Measurements from ENCODE around the gene C1QB.
A peak's percentile ranks its signal among the peaks of the same experiment; 100 is the strongest.
"Not testable (repeated sequence)": the region's sequence is repeated elsewhere in the genome, so short reads cannot be mapped to it uniquely, and the experiment has no call there.

Gene C1QB

GRCh38 chr1:22668840-22669239, 15.8 kb downstream of the C1QB start:
- not testable (repeated sequence) for DNase-seq

- DNase-seq: no peak
These were observed 17.4 kb downstream of the C1QB start for GRCh38 chr1:22670352-22670975.

- DNase-seq: no peak
These were observed 19.0 kb downstream of the C1QB start for GRCh38 chr1:22671999-22672398.

DNA sequence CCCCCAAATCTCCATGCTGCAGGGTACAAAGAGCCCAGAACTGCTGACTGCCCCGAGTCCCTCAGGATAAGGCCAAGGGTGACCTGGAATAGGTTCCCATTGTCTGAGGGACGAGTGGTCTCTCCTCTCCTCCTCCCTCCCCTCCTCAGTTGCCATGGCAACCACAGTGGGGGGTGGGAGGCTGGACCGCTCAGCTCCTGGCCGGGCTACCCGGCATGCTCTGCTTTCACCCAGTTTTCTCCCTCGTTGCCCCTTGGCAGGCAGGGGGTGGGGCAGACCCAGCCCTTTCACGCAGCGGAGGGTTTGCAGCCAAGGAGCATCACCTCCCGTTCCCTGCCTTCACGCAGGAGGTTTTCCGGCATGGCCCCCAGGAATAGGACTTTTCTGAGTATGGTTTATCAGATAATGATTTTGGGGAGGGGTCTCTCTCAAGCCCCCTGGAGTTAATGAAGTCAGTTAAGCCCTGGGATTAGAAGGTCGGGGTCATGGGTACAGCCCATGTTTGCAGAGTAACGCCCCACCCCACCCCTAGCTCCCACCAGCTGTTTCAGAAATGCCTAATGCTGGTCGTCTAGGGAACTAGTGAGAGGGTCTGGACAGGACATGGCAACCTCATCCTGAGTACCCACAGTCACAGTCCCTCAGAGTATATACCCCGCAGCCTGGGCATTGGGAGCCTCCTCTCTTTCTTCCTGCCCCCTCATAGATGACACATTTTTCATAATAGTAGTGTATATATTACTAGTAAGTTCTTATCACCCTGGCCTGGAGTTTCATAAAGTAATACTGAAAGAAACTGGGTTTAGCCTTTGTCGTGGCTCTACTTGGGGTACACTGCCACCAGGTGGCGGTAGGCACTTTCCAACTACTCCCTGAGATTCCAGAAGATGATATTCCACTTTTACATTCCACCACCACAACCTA, 20.7 kb downstream of the C1QB start:
- DNase-seq: peak; percentile 32

DNA sequence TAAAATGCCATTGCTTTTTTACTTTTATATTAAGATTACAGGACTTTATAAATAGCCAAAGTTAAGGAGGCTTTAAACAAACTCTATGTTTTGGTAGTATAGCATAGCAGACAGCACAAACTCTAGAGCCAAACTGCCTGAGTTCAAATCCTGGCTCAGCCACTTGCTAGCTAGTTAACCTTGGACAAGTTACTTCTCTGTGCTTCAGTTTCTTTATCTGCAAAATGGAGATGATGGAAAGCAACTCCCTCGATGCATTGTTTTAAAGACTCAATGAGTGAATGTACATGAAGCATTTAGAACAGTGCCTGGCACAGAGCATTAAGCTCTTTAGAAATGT, 21.3 kb downstream of the C1QB start:
- DNase-seq: no peak

DNA sequence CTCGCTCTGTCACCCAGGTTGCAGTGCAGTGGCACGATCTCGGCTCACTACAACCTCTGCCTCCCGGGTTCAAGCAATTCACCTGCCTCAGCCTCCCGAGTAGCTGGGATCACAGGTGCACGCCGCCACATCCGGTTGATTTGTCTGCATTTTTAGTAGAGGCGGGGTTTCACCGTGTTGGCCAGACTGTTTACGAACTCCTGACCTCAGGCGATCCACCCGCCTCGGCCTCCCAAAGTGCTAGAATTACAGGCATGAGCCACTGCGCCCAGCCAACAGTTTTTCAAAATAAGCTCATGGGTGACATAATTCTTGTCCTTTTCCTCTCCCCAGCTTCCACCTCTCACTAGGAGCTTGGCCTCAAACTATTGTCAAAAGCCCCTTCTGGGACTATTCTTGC, 23.1 kb downstream of the C1QB start:
- DNase-seq: not testable (repeated sequence)

- DNase-seq: no peak
These were observed 24.0 kb downstream of the C1QB start for GRCh38 chr1:22676916-22677583.

- no peak for DNase-seq
These were observed 25.2 kb downstream of the C1QB start for GRCh38 chr1:22677931-22678896.

DNA sequence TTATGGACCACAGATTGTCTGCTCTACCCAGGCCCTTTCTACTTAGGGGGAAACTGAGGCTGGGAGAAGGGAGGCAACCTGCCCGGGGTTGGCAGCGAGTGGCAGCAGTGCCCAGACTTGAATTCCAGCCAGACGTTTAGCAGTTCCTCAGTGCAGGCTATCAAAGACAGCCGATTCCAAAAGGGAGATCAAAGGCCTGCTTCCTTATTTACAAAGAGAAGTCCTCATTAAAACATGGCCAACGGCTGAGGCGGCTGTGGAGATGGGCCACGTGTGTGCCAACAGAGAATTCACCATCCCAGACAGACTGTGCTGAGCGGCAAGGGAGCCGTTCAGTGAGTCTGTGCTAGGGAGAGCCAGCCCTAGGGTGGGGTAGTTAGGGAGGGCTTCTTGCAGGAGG, 27.7 kb downstream of the C1QB start:
- no peak for DNase-seq

GRCh38 chr1:22681556-22682276, 28.7 kb downstream of the C1QB start:
- DNase-seq: no peak

DNA sequence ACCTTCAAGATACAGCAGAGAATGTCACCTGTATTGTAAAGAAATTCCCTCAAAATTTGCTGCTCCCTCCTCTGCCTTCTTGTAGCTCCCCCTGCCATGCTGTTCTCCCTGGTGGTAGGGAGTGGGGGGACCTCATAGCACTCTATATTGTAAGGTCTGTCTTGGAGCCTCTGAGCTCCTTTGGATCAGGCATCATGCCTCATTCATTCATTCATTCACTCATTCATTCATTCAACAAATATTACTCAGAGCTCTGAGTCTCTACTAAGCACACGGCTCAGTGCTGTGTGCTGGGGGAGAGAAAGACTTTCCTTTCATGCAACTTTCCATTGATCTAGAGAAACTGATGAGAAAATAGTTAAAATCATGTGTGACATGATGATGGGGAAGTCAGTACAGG, 30.5 kb downstream of the C1QB start:
- DNase-seq: no peak

DNA sequence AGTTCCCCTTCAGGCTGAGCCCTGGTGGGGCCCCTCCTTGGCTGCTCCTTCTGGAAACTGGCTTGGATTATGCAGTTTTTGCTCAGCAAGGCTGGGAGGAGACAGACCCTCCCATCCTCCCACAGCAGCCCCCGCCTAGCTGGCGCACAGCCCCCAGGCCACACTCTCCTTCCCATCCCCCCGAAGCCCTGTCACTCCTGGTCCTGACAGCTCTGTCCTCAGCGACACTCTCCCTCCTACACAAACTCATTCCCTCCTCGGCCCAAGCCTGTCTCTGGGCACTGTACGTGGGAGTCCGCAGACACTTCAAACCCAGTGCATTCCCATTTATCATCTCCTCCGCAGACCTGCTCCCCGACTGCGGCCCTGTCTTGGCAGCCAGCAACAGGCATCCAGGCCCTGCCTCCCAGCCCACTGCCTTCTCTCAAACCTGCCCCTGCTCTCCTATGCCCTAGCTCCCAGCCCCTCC, 32.6 kb downstream of the C1QB start:
- DNase-seq: no peak

GRCh38 chr1:22687191-22687590, 34.2 kb downstream of the C1QB start:
- DNase-seq: no peak

DNA sequence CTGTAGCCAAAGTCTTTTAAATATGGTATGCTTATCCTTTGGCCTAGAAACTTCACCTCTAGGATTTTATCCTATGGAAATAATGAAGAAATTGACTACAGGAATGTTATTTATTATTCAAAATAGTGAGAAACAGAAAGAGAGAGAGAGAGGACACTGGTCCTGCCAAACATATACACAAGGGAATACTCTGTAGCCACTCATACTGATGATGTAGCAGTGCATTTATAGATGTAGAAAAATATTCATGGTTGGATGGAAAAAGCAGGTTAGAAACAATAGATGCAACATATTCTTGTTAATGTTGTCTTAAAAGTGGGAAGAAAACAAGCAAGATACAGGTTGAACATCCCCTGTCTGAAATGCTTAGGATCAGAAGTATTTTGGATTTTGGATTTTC, 35.4 kb downstream of the C1QB start:
- no peak for DNase-seq

DNA sequence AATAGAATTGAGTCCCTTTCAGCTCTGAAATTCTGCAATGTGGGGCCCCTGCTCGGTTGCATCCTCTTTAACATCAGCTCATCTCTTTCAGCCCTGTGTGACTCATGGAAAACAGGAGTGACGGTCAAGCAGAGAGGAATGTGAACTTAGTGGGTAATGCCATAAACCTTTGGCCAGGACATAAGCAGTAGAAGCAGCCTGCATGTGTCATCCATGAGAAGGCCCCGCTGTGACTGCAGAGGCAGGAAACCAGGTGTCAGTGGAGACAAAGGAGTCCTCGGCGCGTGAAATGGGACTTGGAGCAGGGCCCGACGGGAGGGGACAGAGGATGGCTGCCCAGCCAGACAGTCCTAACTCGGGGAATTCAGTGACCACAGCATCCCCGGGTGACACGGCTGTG, 36.5 kb downstream of the C1QB start:
- DNase-seq: no peak

GRCh38 chr1:22691031-22691753, 38.2 kb downstream of the C1QB start:
- no peak for DNase-seq

GRCh38 chr1:22694172-22694571, 41.1 kb downstream of the C1QB start:
- DNase-seq: no peak

DNA sequence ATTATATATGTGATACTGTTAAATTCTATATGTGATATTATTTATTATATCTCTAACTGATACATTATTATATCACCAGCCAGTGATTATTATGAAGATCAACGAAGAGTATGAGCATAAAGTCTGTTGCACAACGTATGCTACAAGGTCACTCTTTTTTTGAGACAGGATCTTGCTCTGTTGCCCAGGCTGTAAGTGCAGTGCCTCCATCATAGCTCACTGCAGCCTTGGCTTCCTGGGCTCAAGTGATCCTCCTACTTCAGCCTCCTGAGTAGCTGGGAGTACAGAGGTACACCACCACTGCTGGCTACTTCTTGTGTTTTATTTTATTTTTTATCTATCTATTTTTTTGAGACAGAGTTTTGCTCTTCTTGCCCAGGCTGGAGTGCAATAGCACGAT, 43.6 kb downstream of the C1QB start:
- DNase-seq: no peak

GRCh38 chr1:22697980-22698379, 44.9 kb downstream of the C1QB start:
- no peak for DNase-seq

- no peak for DNase-seq
These were observed 46.9 kb downstream of the C1QB start for GRCh38 chr1:22699681-22700520.

Measured in stimulated activated CD4-positive, alpha-beta T cell treated with anti-CD3 and anti-CD28 coated beads, Interleukin-1b, Interleukin-23, amount 100 ng/mL, for 48 hours (primary cell).